Measurements from ENCODE around the gene TMEM145. TPM values are rescaled to one million over a fixed set of nuclear protein-coding genes. Genes with fewer than 3 reads are reported as not detected.

TMEM145 gene
- total and polyA plus RNA-seq, 3 experiments from 2014 or later = 0.15 TPM; not detected in 2

DNA sequence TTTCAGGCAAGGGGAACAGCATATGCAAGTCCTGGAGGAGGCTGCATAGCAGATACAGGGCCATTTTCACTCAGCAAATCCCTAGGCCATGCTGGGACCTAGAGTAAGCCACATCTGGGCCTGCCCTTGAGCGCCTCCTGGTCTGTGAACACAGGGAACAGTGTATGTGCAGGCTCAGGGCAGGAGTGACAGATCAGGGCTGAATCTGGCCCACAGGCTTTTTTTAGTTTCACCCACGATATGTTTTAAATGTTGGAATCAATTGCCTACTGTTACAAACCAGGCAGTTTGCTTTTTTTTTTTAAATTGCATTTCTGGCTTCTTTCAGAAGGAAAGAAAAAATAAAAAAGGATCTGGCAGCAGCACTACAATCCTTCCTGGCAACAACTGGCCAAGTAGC, 1.5 kb upstream of the TMEM145 start:
- Mint-ChIP-seq H3K27ac (no peak overlapping the region), H3K4me3 (no peak overlapping the region), H3K4me1 (peaks cover 12 to 18% (median 17%) of the 10 kb centered on the region in 3 donors), H3K27me3 (peaks cover 32 to 44% of the 10 kb centered on the region in 2 donors), H3K36me3 (peaks cover 0 to 1% (median 0%) of the 10 kb centered on the region in 3 donors), H3K9me3 (no peaks in the 10 kb centered on the region)
- Histone ChIP-seq H3K27me3 (ENCODE audit: insufficient read depth, low read length, poor library complexity, severe bottlenecking) (peaks cover 28% of the 10 kb centered on the region), H3K27ac (ENCODE audit: low read depth, low read length) (no peak overlapping the region), H3K4me1 (ENCODE audit: insufficient read depth, low read length) (peaks cover 8% of the 10 kb centered on the region), H3K36me3 (ENCODE audit: insufficient read depth, low read length) (no peaks in the 10 kb centered on the region), H3K4me3 (ENCODE audit: low read length) (no peak overlapping the region), H3K9me3 (ENCODE audit: low read length) (no peaks in the 10 kb centered on the region)
- ChIA-PET CTCF (interaction anchor here (1.0 to 2.1 kb wide), 2 partner anchors 16 to 127 kb away, joined by 4 to 5 read pairs; no protein-coding TSS in a partner anchor), POLR2A (interaction anchor here (0.6 kb wide), 1 partner anchor 12 kb away, joined by 5 read pairs; no protein-coding TSS in a partner anchor)
- no peak for DNase-seq

DNA sequence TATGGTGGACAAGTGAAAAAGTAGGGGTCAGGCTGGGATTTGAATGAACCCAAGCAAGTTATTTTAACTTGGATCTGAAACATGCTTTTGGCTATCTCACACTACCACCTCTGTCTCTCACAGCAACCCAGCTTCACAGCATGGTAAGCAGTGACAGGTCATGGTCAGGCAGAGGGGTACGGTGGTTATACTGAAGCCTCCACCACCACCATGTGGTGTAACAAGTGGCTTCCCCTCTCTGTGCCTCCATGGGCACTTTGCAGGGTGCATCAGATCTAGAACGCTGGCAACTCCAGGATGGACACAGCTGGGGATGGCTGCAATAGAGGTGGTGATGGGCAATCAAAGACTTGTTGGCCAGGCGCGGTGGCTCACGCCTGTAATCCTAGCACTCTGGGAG, 739 bp upstream of the TMEM145 start:
- H3K4me1 ChIP-seq (ENCODE audit: insufficient read depth, low read length) = peaks cover 8% of the 10 kb centered on the region
- H3K9me3 Mint-ChIP-seq = no peaks in the 10 kb centered on the region
- H3K9me3 ChIP-seq (ENCODE audit: low read length) = no peaks in the 10 kb centered on the region
- ChIA-PET POLR2A (interaction anchor here (0.6 kb wide), 1 partner anchor 13 kb away, joined by 5 read pairs; no protein-coding TSS in a partner anchor), CTCF (no interaction called here)
- H3K4me3 ChIP-seq (ENCODE audit: low read length) = no peak overlapping the region
- no peaks in the 10 kb centered on the region for H3K36me3 ChIP-seq (ENCODE audit: insufficient read depth, low read length)
- peaks cover 0 to 1% (median 0%) of the 10 kb centered on the region in 3 donors for H3K36me3 Mint-ChIP-seq
- DNase-seq = no peak
- peaks cover 28% of the 10 kb centered on the region for H3K27me3 ChIP-seq (ENCODE audit: insufficient read depth, low read length, poor library complexity, severe bottlenecking)
- H3K27ac Mint-ChIP-seq = no peak overlapping the region
- no peak overlapping the region for H3K27ac ChIP-seq (ENCODE audit: low read depth, low read length)
- H3K4me1 Mint-ChIP-seq = peaks cover 16 to 24% (median 24%) of the 10 kb centered on the region in 3 donors
- peaks cover 30 to 48% of the 10 kb centered on the region in 2 donors for H3K27me3 Mint-ChIP-seq
- peak overlapping the region in 5 of 7 donors; percentile 48 to 76 (median 55) for H3K4me3 Mint-ChIP-seq

DNA sequence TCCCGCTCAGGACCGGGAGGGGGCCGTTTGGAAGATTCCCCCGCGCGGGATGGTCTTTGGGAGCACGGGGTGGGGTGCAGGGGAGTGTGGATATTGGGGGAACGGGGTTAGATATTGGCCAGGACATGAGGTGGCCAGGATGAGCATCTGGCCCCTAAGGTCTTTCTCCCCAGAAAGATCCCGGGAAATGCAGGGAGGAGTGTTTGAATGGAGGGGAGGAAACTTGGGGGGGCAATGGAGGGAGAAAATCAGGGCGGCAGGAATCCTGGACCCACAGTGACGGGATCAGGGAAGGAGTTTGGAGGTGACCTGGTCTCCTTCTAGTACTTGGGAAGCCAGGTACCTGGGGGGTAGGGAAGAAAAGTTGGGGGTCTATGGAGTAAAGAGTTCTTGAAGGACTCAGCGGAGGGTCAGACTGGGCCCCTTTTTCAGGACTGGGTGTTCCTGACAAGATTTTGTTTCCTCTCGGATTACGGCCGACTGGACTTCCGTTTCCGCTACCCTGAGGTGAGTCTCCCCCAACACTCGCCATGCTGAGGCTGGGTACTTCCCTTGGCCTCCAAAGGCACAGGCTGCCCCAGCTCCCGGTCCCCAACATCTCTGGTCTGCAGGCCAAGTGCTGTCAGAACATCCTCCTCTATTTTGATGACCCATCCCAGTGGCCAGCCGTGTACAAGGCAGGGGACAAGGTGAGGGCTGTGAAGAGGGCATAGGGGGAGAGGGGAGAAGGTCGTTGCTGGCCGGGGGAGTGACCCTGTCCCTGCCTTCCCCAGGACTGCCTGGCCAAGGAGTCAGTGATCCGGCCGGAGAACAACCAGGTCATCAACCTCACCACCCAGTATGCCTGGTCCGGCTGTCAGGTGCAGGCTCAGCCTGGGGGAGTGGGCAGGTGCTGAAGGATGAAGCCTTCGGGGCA, 989 bp downstream of the TMEM145 start:
- Histone ChIP-seq H3K4me1 (ENCODE audit: insufficient read depth, low read length) (peaks cover 8% of the 10 kb centered on the region), H3K36me3 (ENCODE audit: insufficient read depth, low read length) (no peaks in the 10 kb centered on the region), H3K27me3 (ENCODE audit: insufficient read depth, low read length, poor library complexity, severe bottlenecking) (peaks cover 28% of the 10 kb centered on the region), H3K4me3 (ENCODE audit: low read length) (no peak overlapping the region), H3K27ac (ENCODE audit: low read depth, low read length) (no peak overlapping the region), H3K9me3 (ENCODE audit: low read length) (no peaks in the 10 kb centered on the region)
- peak overlapping the region in 1 of 8 donors; percentile 39 for H3K27ac Mint-ChIP-seq
- peaks cover 16 to 24% (median 24%) of the 10 kb centered on the region in 3 donors for H3K4me1 Mint-ChIP-seq
- POLR2A ChIA-PET = no interaction called here
- DNase-seq = no peak
- H3K27me3 Mint-ChIP-seq = peaks cover 29 to 48% of the 10 kb centered on the region in 2 donors
- H3K4me3 Mint-ChIP-seq = peak overlapping the region in 5 of 7 donors; percentile 52 to 67 (median 66)
- CTCF ChIA-PET = no interaction called here
- no peaks in the 10 kb centered on the region for H3K36me3 Mint-ChIP-seq
- no peaks in the 10 kb centered on the region for H3K9me3 Mint-ChIP-seq

DNA sequence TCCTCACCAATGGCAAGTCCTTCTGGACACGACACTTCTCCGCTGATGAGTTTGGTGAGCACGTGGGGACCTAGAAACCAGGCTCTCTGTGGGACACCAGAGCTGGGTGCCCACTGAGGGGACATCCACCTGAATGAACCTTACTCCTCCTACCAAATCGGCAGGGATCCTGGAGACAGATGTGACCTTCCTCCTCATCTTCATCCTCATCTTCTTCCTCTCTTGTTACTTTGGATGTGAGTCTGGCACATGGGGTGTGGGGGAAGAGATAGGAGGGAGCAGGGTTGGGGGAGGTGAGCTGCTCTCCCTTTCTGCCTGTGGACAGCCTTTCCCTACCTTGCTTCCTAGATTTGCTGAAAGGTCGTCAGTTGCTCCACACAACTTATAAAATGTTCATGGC, 1.9 kb downstream of the TMEM145 start:
- no peak overlapping the region for H3K4me3 ChIP-seq (ENCODE audit: low read length)
- no peaks in the 10 kb centered on the region for H3K36me3 ChIP-seq (ENCODE audit: insufficient read depth, low read length)
- Mint-ChIP-seq H3K27ac (no peak overlapping the region), H3K4me3 (peak overlapping the region in 1 of 7 donors; percentile 52), H3K27me3 (peaks cover 29 to 48% of the 10 kb centered on the region in 2 donors), H3K36me3 (no peaks in the 10 kb centered on the region), H3K4me1 (peaks cover 16 to 24% (median 24%) of the 10 kb centered on the region in 3 donors), H3K9me3 (no peaks in the 10 kb centered on the region)
- H3K4me1 ChIP-seq (ENCODE audit: insufficient read depth, low read length) = peaks cover 8% of the 10 kb centered on the region
- DNase-seq = no peak
- ChIA-PET POLR2A (no interaction called here), CTCF (no interaction called here)
- H3K27me3 ChIP-seq (ENCODE audit: insufficient read depth, low read length, poor library complexity, severe bottlenecking) = peaks cover 28% of the 10 kb centered on the region
- H3K27ac ChIP-seq (ENCODE audit: low read depth, low read length) = no peak overlapping the region
- no peaks in the 10 kb centered on the region for H3K9me3 ChIP-seq (ENCODE audit: low read length)

DNA sequence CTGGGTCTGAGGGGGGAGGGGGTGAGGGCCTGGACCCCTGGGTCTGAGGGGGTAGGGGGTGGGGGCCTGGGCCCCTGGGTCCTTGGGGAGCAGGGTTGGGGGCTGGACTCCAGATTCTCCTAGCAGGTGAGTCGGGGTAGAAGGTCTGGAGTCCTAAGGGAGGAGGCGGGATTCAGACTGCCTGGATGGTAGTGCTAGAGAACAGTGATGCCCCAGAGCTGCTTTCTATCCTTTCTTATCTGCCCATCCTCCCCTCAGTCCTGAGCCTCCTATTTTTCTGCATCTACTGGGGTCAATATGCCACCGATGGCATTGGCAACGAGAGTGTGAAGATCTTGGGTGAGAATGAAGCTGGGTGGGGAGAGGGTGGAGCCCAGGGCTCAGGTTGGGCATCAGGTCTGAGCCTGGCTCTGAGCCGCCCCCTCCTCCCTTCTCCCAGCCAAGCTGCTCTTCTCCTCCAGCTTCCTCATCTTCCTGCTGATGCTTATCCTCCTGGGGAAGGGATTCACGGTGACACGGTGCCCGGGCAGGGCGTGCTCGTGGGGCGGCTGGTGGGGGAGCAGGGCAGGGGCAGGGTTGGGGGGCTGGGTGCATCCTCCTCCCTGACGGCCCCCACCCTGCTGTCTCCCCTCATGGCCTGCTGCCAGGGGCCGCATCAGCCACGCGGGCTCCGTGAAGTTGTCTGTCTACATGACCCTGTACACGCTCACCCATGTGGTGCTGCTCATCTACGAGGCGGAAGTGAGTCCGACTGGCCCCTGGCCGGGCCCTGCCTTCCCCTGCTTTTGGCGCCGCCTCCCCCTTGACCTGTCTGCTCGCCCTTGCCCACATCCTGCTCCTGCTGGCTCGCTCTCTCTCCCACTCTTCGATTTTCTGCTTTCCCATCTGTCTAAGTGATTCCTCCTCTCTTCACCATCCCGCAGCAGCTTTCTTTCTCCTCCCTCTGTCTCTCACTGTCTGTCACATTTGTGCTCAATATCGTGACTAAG, 3.4 kb downstream of the TMEM145 start:
- Mint-ChIP-seq H3K4me1 (peaks cover 16 to 24% (median 24%) of the 10 kb centered on the region in 3 donors), H3K4me3 (peak overlapping the region in 3 of 7 donors; percentile 1 to 51 (median 13)), H3K36me3 (no peaks in the 10 kb centered on the region), H3K27me3 (peaks cover 25 to 40% of the 10 kb centered on the region in 2 donors), H3K9me3 (no peaks in the 10 kb centered on the region), H3K27ac (peak overlapping the region in 2 of 8 donors; percentile 51 to 77)
- POLR2A ChIA-PET = no interaction called here
- Histone ChIP-seq H3K27ac (ENCODE audit: low read depth, low read length) (no peak overlapping the region), H3K4me1 (ENCODE audit: insufficient read depth, low read length) (peaks cover 8% of the 10 kb centered on the region), H3K36me3 (ENCODE audit: insufficient read depth, low read length) (no peaks in the 10 kb centered on the region), H3K27me3 (ENCODE audit: insufficient read depth, low read length, poor library complexity, severe bottlenecking) (peaks cover 25% of the 10 kb centered on the region), H3K9me3 (ENCODE audit: low read length) (no peaks in the 10 kb centered on the region), H3K4me3 (ENCODE audit: low read length) (no peak overlapping the region)
- CTCF ChIA-PET = no interaction called here
- no peak for DNase-seq

DNA sequence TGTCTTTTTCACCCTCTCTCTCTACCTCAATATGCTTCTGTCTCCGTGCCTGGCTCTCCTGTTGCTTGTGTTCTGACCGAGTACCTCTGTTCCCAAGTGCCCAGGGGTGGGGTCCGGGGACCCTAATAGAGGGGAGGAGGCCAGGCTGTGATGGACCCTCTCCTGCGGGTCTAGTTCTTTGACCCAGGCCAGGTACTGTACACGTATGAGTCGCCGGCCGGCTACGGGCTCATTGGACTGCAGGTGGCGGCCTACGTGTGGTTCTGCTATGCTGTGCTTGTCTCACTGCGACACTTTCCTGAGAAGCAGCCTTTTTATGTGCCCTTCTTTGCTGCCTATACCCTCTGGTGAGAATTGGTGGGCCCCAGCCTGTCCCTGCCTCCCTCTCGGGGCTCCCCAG, 4.4 kb downstream of the TMEM145 start:
- H3K4me3 Mint-ChIP-seq = no peak overlapping the region
- CTCF ChIA-PET = no interaction called here
- POLR2A ChIA-PET = no interaction called here

DNA sequence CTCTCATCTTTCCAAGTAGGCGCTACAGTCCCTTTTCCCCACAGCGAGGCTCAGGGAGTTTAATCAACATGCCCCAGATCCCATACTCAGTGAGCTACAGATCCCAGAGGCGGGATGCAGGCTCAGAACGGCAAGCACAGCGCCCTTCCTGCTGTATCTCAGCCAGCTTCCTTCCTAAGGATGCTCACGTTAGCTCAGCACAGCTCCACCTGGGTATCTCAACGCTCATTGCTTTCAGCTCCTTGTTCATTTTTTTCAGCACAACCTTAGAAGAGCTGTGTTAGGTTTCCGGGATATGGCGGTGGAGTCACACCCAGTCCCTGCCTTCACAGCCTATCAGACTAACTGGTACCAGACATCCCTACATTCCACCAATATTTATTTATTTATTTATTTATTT, 9.2 kb downstream of the TMEM145 start:
- Mint-ChIP-seq H3K36me3 (peaks cover 0 to 7% (median 0%) of the 10 kb centered on the region in 3 donors), H3K4me3 (peak overlapping the region in 1 of 7 donors; percentile 29), H3K27me3 (peaks cover 14 to 15% of the 10 kb centered on the region in 2 donors), H3K4me1 (peaks cover 15 to 28% (median 19%) of the 10 kb centered on the region in 3 donors), H3K27ac (no peak overlapping the region), H3K9me3 (no peaks in the 10 kb centered on the region)
- Histone ChIP-seq H3K9me3 (ENCODE audit: low read length) (no peaks in the 10 kb centered on the region), H3K4me1 (ENCODE audit: insufficient read depth, low read length) (peaks cover 21% of the 10 kb centered on the region), H3K27ac (ENCODE audit: low read depth, low read length) (no peak overlapping the region), H3K4me3 (ENCODE audit: low read length) (no peak overlapping the region), H3K27me3 (ENCODE audit: insufficient read depth, low read length, poor library complexity, severe bottlenecking) (peaks cover 3% of the 10 kb centered on the region), H3K36me3 (ENCODE audit: insufficient read depth, low read length) (no peaks in the 10 kb centered on the region)
- no peak for DNase-seq
- POLR2A ChIA-PET = no interaction called here
- CTCF ChIA-PET = interaction anchor here (1.0 to 2.0 kb wide), 4 partner anchors 13 to 214 kb away, joined by 3 to 10 read pairs (median 4); no protein-coding TSS in a partner anchor

More for the DNA sequence above, 4.4 kb downstream of the TMEM145 start:
- H3K36me3 Mint-ChIP-seq = no peaks in the 10 kb centered on the region
- H3K4me1 ChIP-seq (ENCODE audit: insufficient read depth, low read length) = peaks cover 8% of the 10 kb centered on the region
- H3K4me3 ChIP-seq (ENCODE audit: low read length) = no peak overlapping the region
- peaks cover 13 to 18% (median 18%) of the 10 kb centered on the region in 3 donors for H3K4me1 Mint-ChIP-seq
- peaks cover 15% of the 10 kb centered on the region for H3K27me3 ChIP-seq (ENCODE audit: insufficient read depth, low read length, poor library complexity, severe bottlenecking)
- no peaks in the 10 kb centered on the region for H3K9me3 Mint-ChIP-seq
- no peaks in the 10 kb centered on the region for H3K9me3 ChIP-seq (ENCODE audit: low read length)
- DNase-seq = no peak
- no peak overlapping the region for H3K27ac Mint-ChIP-seq
- H3K36me3 ChIP-seq (ENCODE audit: insufficient read depth, low read length) = no peaks in the 10 kb centered on the region
- peaks cover 17 to 30% of the 10 kb centered on the region in 2 donors for H3K27me3 Mint-ChIP-seq
- H3K27ac ChIP-seq (ENCODE audit: low read depth, low read length) = no peak overlapping the region
